HG03439 (cell line): ENCODE results near the gene DLK2.
"Not testable (repeated sequence)": the region's sequence is repeated elsewhere in the genome, so short reads cannot be mapped to it uniquely, and the experiment has no call there.

Experiments used
- ATAC-seq: cut with Tn5 transposase; IDR thresholded peaks from one replicate; pipeline ENCODE4 v1.9.1; 2021; ENCODE audit warnings: mild to moderate bottlenecking, moderate library complexity; ENCODE audit not compliant: unreplicated experiment

Gene DLK2

GRCh38 chr6:43455531-43456428 is at the start of gene DLK2:
Gene DLK2, minus strand, starts transcription at chr6:43455548. Its CDS starts 723 bp downstream, at chr6:43454825.
- ATAC-seq, result no peak

- ATAC-seq, result no peak
Observed at GRCh38 chr6:43503443-43503842, 48.1 kb upstream of the DLK2 start.

GRCh38 chr6:43502666-43503065 is 47.3 kb upstream of the DLK2 start:
- no peak for ATAC-seq

- ATAC-seq, result no peak
Observed at GRCh38 chr6:43500921-43501320, 45.6 kb upstream of the DLK2 start.

GRCh38 chr6:43499028-43499815 is 43.9 kb upstream of the DLK2 start:
- no peak for ATAC-seq

- ATAC-seq, result not testable (repeated sequence)
Observed at GRCh38 chr6:43498291-43498690, 42.9 kb upstream of the DLK2 start.

- no peak for ATAC-seq
Observed at GRCh38 chr6:43497689-43498088, 42.3 kb upstream of the DLK2 start.

GRCh38 chr6:43497129-43497396 is 41.7 kb upstream of the DLK2 start:
- no peak for ATAC-seq

GRCh38 chr6:43496370-43497128 is 41.2 kb upstream of the DLK2 start:
- no peak for ATAC-seq

GRCh38 chr6:43495409-43495941 is 40.1 kb upstream of the DLK2 start:
- ATAC-seq, result no peak

GRCh38 chr6:43494766-43495165 is 39.4 kb upstream of the DLK2 start:
- ATAC-seq, result no peak

- no peak for ATAC-seq
Observed at GRCh38 chr6:43494321-43494720, 39.0 kb upstream of the DLK2 start.

- no peak for ATAC-seq
Observed at GRCh38 chr6:43493833-43494232, 38.5 kb upstream of the DLK2 start.

- no peak for ATAC-seq
Observed at GRCh38 chr6:43493230-43493629, 37.9 kb upstream of the DLK2 start.

- ATAC-seq, result no peak
Observed at GRCh38 chr6:43492673-43493072, 37.3 kb upstream of the DLK2 start.

- no peak for ATAC-seq
Observed at GRCh38 chr6:43491750-43492661, 36.7 kb upstream of the DLK2 start.

GRCh38 chr6:43490523-43490939 is 35.2 kb upstream of the DLK2 start:
- ATAC-seq, result no peak

- ATAC-seq, result no peak
Observed at GRCh38 chr6:43489277-43490072, 34.1 kb upstream of the DLK2 start.

GRCh38 chr6:43488667-43489276 is 33.4 kb upstream of the DLK2 start:
- no peak for ATAC-seq
